DOHH2 (cell line): ENCODE data around the gene MAP4K2.
A peak's percentile ranks its signal among the peaks of the same experiment; 100 is the strongest.

Source experiments
- H3F3A ChIP-seq: fragments of 200-600 bp; sonication (generic), shearing (Covaris generic); 2 replicates; pipeline ENCODE4 v1.6.0; 2016; ENCODE audit warnings: antibody characterized with exemption, mild to moderate bottlenecking; ENCODE audit not compliant: control insufficient read depth, insufficient read depth
- H3K27ac ChIP-seq: fragments of 200-600 bp; sonication (generic); 2 replicates; pipeline ENCODE4 v1.5.1; 2014; ENCODE audit warnings: low read depth, mild to moderate bottlenecking, low read length, moderate library complexity
- H3K27me3 ChIP-seq: fragments of 200-600 bp; sonication (generic); 2 replicates; pipeline ENCODE4 v1.6.1; 2014; ENCODE audit warnings: mild to moderate bottlenecking, low read length, mixed read lengths; ENCODE audit not compliant: control insufficient read depth
- H3K36me3 ChIP-seq: fragments of 200-600 bp; sonication (generic); 2 replicates; pipeline ENCODE4 v1.6.1; 2014; ENCODE audit warnings: mild to moderate bottlenecking, low read length, moderate library complexity, mixed read lengths; ENCODE audit not compliant: control insufficient read depth
- H3K4me1 ChIP-seq: fragments of 200-600 bp; sonication (generic); 2 replicates; pipeline ENCODE4 v1.6.1; 2014; ENCODE audit warnings: mild to moderate bottlenecking, low read length, mixed read lengths; ENCODE audit not compliant: control insufficient read depth
- H3K4me2 ChIP-seq: fragments of 200-600 bp; sonication (generic); 2 replicates; pipeline ENCODE4 v1.6.0; 2014; ENCODE audit warnings: mild to moderate bottlenecking, low read length, moderate library complexity
- H3K4me3 ChIP-seq: fragments of 200-600 bp; sonication (generic); 2 replicates; pipeline ENCODE4 v1.5.1; 2014; ENCODE audit warnings: mild to moderate bottlenecking, low read length, mixed read lengths
- H3K79me2 ChIP-seq: fragments of 200-600 bp; sonication (generic); 2 replicates; pipeline ENCODE4 v1.6.1; 2014; ENCODE audit warnings: mild to moderate bottlenecking, low read length, mixed read lengths; ENCODE audit not compliant: control insufficient read depth
- H3K9me2 ChIP-seq: fragments of 200-600 bp; sonication (generic); replicated peaks from 2 replicates; pipeline ENCODE4 v1.6.1; 2014; ENCODE audit warnings: mild to moderate bottlenecking, low read length, mixed read lengths; ENCODE audit not compliant: control insufficient read depth
- H3K9me3 ChIP-seq: fragments of 200-600 bp; sonication (generic); 2 replicates; pipeline ENCODE4 v1.6.1; 2014; ENCODE audit warnings: antibody characterized with exemption, low read length, mixed read lengths; ENCODE audit not compliant: control insufficient read depth, insufficient read depth
- H4K20me1 ChIP-seq: fragments of 200-600 bp; sonication (generic); 2 replicates; pipeline ENCODE4 v1.6.0; 2014; ENCODE audit warnings: low read depth, mild to moderate bottlenecking, antibody characterized with exemption, low read length, moderate library complexity; ENCODE audit not compliant: control insufficient read depth, insufficient read depth
- CTCF ChIP-seq: fragments of 200-600 bp; sonication (generic); IDR thresholded peaks from one replicate; pipeline ENCODE4 v1.5.1; 2014; ENCODE audit warnings: antibody characterized with exemption, mild to moderate bottlenecking, low read depth, low read length; ENCODE audit not compliant: poor library complexity, severe bottlenecking
- EZH2phosphoT487 ChIP-seq: fragments of 200-600 bp; sonication (generic); IDR thresholded peaks from 2 replicates; pipeline ENCODE4 v1.6.1; 2017; ENCODE audit warnings: borderline replicate concordance, mild to moderate bottlenecking, antibody characterized with exemption, low read length, moderate library complexity, mixed read lengths

The MAP4K2 gene

GRCh38 chr11:64778223-64778472 lies 24.9 kb downstream of the MAP4K2 start:
- Histone ChIP-seq H3K4me2 (peak overlapping the region; percentile 50), H3F3A (peaks cover 58% of the 10 kb centered on the region)

GRCh38 chr11:64777449-64778222 lies 25.4 kb downstream of the MAP4K2 start:
- H3K4me1 ChIP-seq, result peaks cover 72% of the 10 kb centered on the region
- peak overlapping the region; percentile 85 for H3K4me2 ChIP-seq
- no peaks in the 10 kb centered on the region for H3K9me2 ChIP-seq
- no peaks in the 10 kb centered on the region for H3K27me3 ChIP-seq
- H4K20me1 ChIP-seq, result peaks cover 32% of the 10 kb centered on the region
- TF ChIP-seq CTCF (no peak), EZH2phosphoT487 (no peak)
- peak overlapping the region; percentile 92 for H3K27ac ChIP-seq
- peaks cover 65% of the 10 kb centered on the region for H3K36me3 ChIP-seq
- H3F3A ChIP-seq, result peaks cover 63% of the 10 kb centered on the region
- no peaks in the 10 kb centered on the region for H3K9me3 ChIP-seq
- peaks cover 65% of the 10 kb centered on the region for H3K79me2 ChIP-seq
- peak overlapping the region; percentile 96 for H3K4me3 ChIP-seq

More at GRCh38 chr11:64778223-64778472, 24.9 kb downstream of the MAP4K2 start:
- Histone ChIP-seq H3K79me2 (peaks cover 60% of the 10 kb centered on the region), H3K27ac (peak overlapping the region; percentile 92), H3K9me3 (no peaks in the 10 kb centered on the region), H3K4me3 (peak overlapping the region; percentile 77), H3K27me3 (no peaks in the 10 kb centered on the region), H3K9me2 (no peaks in the 10 kb centered on the region), H3K36me3 (peaks cover 59% of the 10 kb centered on the region), H4K20me1 (peaks cover 32% of the 10 kb centered on the region), H3K4me1 (peaks cover 72% of the 10 kb centered on the region)
- TF ChIP-seq EZH2phosphoT487, result no peak
- TF ChIP-seq CTCF, result no peak

GRCh38 chr11:64776875-64777274 lies 26.1 kb downstream of the MAP4K2 start:
- peaks cover 34% of the 10 kb centered on the region for H4K20me1 ChIP-seq

More at GRCh38 chr11:64776875-64777274, 26.1 kb downstream of the MAP4K2 start:
- Histone ChIP-seq H3K9me2 (no peaks in the 10 kb centered on the region), H3K27ac (peak overlapping the region; percentile 86), H3F3A (peaks cover 67% of the 10 kb centered on the region), H3K4me1 (peaks cover 72% of the 10 kb centered on the region), H3K4me3 (peak overlapping the region; percentile 96), H3K27me3 (no peaks in the 10 kb centered on the region), H3K9me3 (no peaks in the 10 kb centered on the region), H3K79me2 (peaks cover 73% of the 10 kb centered on the region), H3K4me2 (peak overlapping the region; percentile 85), H3K36me3 (peaks cover 72% of the 10 kb centered on the region)
- TF ChIP-seq EZH2phosphoT487 (no peak), CTCF (no peak)
